Cerebellar nuclear complex (tissue), 1 donor: ENCODE data around the gene DIAPH3.

Source experiments
- DNase-seq, 2 experiments: peaks; one replicate each; lab custom pipeline; 2025; lab: John Stamatoyannopoulos, UW

The DIAPH3 gene

DNA sequence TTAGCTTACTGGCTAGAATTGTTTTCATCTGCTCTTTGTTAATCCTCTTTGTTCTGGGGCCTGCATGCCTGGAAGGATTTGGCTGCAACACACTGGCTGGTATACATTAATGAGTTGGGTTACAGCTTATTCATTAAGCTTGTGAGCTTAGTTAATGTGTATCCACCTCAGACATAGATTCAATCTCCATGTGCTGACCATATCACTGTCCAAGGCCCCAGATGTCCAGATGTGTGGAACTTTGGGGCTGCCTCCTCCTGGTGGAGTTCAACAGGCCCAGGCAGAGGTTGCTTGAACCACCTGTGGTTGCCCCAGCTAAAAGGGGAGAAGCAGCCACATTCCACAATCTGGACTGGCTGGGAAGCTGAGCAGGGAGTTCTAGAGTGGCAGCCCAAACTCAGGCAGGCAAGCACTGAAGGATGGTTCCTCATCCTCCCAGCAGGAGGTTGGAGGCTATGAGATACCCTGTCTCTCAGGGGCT is 5.4 kb downstream of the DIAPH3 start:
- no peak for DNase-seq

DNA sequence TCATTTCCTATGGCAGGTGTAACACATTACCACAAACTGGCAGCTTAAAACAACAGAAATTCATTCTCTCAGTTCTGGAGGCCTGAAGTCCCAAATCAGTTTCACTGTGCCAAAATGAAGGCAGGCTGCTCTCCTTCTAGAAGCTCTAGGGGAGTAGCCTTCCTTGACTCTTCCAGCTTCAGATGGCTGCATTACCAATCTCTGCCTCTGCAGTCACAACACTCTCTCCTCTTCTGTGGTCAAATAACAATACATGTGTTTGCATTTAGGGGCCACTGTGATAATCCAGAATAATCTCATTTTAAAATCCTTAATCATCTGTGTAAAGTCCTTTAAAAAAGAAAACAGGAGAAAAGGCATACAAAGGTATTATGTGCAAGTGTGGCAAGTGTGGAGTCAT is 7.8 kb downstream of the DIAPH3 start:
- no peak for DNase-seq

DNA sequence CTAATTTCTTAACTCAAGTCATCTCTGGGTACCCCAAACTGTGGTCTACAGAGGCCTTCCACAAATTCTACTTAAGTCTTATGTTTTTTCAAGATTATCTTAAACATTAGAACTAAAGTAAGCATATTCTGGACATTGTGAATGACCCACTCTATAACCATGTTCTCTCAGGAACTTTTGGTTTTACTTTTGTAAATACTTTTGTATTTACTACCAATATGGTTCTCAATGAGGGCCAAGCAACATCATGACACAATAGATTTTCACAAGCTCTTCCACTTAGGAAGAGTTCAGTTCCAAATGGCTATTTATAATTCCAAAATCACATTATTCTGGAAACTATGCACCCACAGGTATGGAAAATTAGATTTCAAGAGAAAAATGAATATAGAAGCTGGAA is 10.8 kb downstream of the DIAPH3 start:
- no peak for DNase-seq

DNA sequence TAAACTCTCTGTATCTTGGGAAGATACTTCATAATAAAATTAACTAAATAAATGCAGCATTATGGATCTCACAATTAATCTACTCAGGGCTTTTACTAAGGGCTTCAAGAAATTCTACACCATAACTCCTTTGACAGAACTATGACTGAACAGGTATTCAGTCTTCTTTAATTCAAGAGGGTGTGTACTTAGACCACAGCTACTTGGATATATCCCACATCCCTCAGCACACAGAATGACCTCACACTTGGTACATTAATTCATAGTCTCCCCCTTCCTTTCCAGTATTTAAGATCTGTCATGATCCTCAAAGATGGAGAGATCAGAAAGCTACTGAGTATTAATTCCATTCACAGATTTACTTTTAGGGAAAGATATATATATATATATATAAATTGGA is 11.6 kb downstream of the DIAPH3 start:
- DNase-seq: no peak

DNA sequence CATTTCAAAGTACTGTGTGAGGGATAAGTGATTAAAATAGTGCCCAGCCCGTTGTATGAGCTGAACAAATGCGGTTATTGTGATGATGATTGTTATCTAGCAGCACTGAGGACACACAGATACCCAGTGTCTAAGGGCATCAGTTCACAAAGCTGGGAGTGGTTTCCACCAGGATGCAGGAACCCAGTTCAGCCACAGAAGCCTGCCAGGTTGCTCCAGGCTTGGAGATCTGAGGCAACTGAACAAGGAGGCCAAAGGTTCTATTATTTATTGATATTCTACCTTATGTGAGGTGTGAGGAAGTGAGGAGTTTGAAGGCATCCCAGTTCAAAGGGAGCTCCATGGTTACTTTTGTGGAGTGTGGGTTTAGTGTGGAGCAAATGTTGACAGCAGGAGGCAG is 13.2 kb downstream of the DIAPH3 start:
- no peak for DNase-seq

DNA sequence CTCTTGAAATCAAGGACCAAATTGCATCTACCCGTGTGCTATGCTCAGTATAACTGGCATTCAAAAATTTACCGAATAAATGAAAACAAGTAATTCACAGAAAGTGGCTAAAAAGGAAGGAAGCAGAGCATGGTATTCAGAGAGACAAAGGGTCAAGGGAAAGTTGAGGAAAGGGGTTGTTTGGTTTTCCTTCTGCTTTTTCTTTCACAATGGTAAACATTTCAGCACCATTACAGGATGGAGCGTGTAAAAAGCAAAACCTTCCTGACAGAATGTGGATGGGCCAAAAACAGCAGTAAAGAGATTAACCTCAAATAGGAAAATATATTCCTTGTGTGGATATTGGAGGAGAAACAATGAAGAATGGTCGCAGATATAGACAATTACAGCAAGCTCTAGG is 14.8 kb downstream of the DIAPH3 start:
- DNase-seq: no peak

DNA sequence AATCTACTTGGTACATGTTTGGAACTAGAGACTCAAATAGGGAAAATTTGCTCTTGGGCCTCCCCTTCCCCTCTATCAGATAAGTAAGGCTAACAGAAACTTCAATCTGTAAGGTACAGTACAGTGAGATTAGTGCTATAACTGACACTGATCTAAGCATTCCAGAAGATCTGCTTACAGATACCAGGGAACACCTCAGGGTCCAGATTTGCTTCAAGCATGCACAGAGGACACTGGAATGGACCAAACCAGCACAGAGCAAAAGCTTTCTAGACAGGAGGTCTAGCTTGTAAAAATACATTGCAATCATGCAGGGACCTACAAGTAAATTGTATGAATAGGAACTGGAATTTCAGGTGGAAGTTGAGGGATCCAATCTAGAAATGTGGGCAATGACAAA is 16.4 kb downstream of the DIAPH3 start:
- DNase-seq: no peak

DNA sequence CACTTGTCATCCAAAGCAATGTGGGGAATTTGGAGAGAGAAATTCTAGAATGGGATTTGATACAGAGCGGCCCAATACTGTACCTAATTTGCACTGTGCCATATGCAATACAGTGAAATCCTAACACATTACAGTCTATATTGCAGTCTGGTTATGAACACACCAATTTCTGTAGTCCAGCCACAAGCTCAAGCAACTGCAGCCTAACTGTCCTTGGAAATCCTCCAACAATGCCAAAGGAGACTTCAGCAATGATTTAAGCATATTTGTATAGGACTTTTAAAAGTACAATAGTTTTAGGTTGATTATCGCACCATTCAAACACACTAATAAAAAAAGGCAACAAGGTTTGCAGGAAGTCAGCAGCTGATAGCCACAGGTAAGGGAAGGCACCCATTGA is 17.3 kb downstream of the DIAPH3 start:
- no peak for DNase-seq

DNA sequence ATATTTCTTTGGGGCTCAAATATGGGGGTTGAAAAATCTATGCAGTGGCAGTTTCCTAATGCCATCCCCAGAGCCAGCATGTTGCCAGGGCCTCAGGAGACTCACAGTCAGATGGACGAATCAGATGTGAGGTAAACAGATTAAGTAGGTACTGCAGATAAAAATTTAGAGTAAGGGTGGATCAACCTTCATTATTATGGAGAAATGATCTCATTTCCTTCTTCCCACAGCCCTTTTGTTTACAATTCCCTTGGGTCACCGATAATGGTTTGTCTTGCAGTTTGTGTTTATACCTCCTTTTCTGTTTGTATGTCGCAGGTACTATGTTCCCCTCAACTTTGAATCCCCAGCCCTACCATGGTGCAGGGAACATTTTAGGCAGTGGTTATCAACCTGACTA is 20.0 kb downstream of the DIAPH3 start:
- no peak for DNase-seq

DNA sequence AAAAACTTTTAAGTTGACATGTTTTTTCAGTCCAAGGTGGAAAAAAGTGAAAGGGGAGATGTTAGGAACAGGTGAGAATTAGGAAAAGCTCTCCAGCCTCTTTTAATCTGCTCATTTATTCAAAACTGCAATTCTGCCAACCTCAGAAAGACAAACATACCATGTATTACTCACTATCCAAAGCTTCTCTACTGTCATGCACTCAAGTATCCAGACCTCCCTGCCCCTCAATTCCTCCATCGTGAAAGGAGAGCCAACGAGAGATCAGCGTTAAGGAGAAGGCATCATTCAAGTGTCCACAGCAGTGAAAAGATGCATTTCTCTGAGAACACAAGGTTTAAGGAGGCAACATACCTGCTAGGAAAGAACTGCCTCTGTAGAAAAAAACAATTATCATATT is 24.5 kb downstream of the DIAPH3 start:
- DNase-seq: no peak

DNA sequence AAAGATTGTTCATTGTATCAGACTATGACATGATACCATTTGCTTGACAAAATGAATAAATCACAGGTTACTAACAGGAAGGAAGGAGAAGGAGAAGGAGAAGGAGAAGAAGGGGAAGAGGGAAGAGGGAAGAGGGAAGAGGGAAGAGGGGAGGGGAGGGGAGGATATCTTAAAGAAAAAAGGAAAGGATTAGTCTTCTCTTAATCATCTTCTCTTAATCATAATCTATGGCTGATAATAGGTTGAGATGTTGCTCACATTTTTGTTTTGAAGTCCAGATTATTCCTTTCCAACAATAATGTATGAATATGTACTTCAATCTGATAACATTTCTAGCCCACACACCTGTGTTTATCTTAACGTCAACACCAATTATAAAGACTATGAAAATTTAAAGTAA is 25.1 kb downstream of the DIAPH3 start:
- DNase-seq: no peak

DNA sequence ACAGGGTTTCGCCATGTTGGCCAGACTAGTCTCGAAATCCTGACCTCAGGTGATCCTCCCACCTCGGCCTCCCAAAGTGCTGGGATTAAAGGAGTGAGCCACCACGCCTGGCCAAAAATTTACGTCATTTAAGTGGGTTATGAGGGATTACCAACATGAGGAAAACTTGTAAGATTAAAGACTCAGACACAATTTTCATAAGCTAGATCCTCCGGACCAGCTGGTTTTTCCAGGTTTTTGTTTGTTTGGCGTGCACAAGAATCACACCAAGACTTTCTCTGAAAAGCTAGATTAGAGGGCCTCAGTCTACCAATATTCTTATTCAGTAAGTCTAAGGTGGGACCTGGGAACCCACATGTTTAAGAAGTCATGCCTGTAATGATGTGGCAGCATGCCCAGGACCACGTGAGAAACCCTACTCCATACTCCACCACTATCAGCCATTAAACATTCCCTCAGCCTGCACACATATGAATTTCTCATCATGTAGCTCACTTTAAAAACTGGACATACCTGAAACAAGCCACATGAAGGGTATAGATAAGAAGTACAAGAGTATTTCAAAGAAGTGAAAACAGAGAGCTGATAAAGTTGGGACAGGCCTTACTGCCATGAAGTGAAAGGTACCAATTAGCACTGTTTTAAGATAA is 25.7 kb downstream of the DIAPH3 start:
- DNase-seq: no peak

DNA sequence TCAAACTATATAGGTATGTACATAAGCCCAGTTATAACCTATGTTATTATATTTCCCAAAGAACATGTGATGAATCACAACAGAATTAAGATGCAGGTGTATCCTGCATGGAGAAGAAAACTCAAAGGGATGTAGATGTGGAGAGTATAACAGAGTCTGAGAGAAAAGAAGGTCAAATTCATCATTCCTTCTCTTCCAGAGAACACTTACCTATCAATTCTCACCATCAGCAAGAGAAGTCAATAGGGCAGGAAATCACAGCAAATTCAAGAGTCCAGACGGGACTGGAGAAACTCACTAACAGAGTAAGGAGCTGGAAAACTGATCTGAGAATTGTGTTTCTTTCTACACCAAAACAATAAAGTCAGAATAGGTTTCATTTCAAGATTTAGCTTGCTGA is 28.4 kb downstream of the DIAPH3 start:
- no peak for DNase-seq

DNA sequence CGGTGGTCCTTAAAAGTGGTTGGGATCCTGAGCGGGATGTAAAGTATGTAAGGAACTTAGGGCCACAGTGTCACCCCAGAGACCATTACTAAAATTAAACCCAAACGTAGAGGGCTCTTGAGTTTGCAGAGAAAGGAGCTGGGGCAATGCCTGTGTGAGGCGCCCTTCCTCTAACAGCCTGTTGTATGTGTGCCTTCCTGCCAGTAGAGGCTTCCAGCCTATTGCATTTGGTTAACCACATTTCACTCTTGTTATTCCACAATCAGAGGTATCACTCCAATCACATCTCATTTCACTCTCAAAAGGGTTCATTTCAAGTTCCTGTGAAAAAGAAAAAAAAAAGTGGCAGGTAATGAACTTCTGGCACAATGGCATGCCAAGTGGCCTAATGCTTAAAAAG is 29.4 kb downstream of the DIAPH3 start:
- no peak for DNase-seq

DNA sequence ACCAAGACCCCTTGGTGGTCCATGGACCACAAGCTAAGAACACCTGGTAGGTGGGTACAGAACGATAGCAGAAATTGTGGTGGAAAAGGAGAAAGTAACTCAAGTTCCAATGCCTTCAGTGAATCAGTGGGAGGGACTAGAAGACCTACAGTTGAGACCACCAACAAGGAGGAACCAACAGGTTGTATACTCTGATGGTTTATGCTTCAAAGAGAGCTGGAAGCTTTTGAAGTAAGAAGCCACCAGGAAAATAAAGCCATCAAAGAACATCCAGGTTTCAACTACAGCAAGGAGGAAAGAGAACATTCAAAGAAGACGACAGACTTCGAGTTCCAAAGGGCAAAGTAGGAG is 42.4 kb downstream of the DIAPH3 start:
- DNase-seq: no peak

DNA sequence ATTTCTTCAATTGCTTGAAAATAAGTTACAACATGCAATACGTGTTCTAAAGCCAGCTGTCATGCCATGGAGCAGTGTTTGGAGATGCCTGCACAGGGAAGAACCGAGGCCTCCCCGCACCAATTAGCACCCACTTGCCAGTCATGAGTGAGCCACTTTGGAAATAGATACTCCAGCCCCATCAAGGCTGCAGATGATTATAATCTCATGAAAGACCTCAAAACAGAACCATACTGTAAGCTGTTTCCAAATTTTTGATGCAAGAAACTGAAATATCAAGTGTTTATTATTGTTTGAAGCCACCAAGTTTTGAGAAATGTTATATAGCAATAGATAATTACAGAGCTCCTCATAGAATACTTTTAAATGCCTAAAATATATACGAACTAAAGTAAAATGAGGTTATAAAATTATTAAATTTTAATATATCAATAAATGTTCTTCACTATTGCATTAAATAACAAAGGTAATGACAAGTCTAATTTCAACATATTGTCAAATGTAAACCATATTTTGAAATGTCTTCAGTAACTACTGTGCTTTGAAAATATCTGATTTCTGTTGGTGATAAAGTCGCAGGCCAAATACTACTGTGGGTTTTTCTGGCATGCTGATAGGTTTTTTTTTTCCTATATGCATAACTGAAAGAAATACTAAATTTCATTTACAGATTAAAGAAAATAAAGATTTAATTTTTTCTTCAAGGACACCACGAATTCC is 43.0 kb downstream of the DIAPH3 start:
- DNase-seq: no peak

DNA sequence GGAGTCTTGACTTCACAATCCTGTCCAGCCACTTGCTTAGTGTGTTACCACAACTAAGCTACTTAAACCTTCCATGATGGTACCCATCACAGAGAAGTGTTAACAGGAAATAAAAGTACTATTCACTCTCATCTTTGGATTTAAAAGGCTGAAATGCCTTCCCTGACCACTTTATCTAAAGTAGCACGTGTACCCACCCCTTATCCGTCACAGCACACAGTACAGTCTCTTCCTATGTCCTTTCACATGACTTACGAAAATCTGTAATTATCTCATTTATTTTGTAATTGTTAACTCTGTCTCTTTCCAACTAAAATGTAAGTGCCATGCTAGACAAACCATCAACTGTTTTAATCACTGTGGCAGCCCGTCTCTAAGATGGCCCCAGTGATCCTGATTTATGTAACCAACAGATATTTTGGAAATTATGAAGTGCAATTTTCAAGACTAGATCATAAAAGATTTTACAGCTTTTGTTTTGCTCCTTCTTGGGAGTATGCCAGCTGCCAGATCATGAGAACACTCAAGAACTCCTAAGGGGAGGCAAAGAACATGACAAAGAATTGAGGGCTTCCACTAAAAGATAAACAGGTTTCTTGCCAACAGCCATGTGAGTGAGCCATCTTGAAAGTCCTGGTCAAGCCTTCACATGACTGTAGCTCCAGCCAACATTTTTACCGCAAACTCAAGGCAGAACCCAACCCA is 44.9 kb downstream of the DIAPH3 start:
- no peak for DNase-seq

DNA sequence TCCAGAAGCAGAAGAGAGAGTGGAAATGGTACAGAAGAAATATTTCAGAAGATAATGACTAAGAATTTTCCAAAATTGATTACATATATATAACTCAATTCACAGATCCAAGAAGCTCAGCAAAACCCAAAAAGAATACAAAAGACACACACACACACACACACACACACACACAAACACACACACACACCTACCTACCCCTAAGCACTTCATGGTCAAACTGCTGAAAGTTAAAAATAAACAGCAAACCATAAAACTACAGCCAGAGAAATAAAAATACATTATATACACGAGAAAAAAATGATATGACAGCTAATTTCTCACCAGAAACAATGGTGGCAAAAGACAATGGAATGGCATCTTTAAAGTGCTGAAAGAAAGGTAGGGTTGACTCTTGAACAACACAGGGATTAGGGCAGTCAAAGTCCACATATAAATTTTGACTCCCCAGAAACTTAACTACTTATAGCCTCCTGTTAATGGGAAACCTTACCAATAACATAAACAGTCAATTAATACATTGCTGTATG is 49.2 kb downstream of the DIAPH3 start:
- DNase-seq: no peak

DNA sequence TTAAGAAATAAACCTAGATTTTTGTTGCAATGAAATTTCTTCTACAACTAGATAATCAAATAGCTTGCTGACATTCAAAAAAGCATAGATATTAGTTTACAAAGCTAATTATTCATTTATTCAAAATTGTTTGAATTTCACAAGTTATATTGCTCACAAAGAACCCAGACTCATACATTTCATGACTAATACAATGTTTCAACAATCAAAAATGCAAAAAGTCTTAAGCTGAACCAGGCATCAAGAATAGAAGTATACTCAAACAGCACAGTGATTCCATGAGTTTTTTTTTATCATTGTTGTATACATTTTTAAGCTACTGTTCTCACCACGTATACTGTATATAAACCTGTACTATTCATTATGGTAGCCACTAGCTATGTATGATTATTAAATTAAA is 51.0 kb downstream of the DIAPH3 start:
- DNase-seq: no peak

DNA sequence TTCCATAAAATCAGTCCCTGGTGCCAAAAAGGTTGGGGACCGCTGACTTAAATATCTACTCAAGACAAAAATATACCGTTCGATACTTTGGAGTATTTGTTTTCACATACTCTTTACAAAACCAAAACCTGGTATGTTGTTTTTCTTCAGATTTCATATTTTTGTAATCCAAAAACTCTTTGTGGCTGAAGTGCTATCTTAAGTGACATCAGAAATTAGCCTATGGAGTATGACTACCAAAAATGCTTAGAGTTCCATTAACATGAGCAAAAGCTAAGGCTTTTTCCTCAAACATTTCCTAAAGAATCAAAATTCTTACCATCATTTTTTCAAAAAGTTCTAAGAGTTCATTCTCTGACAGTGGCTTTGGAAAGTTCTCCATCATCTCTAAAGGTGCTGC is 52.0 kb downstream of the DIAPH3 start:
- DNase-seq: no peak

DNA sequence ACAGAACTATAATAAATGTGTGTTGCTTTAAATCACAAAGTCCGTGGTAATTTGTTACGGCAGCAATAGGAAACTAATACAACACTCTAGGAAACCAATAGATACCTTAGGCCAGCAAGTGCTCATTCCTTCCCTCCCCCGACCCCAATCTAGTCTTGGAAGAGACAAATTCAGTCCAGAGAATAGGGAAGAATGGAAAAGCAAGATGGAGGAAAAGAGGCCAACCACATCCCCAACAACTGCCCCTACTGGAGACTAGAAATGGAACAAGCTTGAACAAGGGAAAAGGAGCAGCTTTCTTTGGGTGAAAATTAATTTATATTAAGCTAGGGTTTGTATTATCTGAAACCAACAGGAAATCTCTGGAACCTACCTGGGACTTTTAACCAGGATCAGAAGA is 54.4 kb downstream of the DIAPH3 start:
- DNase-seq: no peak

DNA sequence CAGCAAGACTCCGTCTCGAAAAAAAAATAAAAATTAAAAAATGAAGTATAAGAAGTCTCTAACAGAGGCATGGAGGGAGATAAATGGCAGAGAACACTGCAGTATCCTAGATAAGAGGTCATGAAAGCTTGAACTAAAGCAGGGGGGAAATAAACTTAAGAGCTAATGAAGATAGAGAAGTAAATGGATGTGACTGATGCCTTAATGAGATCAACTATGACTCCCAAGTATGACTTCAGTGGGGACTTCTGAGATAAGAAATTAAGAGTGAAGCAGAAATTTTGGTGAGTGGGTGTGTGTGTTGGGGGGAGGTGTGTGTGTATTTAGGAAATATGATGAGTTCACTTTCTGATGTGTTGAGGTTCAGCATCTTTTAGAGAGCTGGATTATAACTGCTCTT is 55.1 kb downstream of the DIAPH3 start:
- DNase-seq: no peak
